Fibroblast of lung (primary cell): Measurements from ENCODE around the gene THAP4.

Experiments
- EZH2 ChIP-seq: IDR thresholded peaks from 2 replicates; pipeline ENCODE4 v1.5.1; 2012; ENCODE audit warnings: low read length, control low read depth, mild to moderate bottlenecking; ENCODE audit errors: missing control alignments
- TF ChIP-seq, protein P1 (sequence below), 2 donors: IDR thresholded peaks in 1 of 2; conservative IDR thresholded peaks in 1 of 2; 1 replicate in 1 of 2; 2 replicates in 1 of 2; pipeline ENCODE4 v1.5.1; 2011 to 2012; ENCODE audit warnings: low read length in 2 of 2, control low read depth in 1 of 2, inconsistent platforms in 1 of 2, low read depth in 1 of 2, mild to moderate bottlenecking in 1 of 2

DNA sequence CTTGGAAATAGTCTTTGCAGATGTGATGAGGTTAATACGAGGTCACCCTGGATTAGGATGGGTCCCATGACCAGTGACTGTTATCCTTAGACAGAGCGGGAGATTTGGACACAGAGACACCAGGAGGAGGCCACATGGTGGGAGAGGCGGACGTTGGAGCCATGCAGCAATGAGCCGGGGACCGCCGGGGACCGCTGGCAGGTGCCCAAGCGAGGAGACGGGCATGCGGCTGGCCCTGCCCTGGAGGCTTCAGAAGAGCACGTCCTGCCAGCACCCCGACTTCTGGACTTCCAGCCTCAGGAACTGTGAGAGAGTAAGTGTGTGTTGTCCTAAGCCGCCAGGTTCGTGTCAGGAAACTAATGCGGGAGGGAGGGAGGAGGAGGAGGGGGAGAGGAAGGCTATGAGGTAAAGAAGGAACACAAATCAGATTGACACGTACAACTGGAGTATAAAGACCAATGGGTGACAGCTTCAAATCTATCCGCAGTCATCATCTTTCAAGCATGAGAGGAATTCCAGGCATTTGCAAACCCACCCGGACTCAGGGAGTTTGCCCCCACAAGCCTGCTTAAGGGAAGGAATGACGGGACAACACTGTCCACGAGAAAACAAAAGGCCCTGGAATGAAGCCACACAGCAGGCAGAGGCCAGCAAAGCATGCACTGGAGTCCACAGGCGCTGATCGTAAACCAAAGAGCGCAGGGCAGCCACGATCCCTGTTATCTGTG, 90.0 kb downstream of the THAP4 start:
- TF ChIP-seq, protein P1, sequence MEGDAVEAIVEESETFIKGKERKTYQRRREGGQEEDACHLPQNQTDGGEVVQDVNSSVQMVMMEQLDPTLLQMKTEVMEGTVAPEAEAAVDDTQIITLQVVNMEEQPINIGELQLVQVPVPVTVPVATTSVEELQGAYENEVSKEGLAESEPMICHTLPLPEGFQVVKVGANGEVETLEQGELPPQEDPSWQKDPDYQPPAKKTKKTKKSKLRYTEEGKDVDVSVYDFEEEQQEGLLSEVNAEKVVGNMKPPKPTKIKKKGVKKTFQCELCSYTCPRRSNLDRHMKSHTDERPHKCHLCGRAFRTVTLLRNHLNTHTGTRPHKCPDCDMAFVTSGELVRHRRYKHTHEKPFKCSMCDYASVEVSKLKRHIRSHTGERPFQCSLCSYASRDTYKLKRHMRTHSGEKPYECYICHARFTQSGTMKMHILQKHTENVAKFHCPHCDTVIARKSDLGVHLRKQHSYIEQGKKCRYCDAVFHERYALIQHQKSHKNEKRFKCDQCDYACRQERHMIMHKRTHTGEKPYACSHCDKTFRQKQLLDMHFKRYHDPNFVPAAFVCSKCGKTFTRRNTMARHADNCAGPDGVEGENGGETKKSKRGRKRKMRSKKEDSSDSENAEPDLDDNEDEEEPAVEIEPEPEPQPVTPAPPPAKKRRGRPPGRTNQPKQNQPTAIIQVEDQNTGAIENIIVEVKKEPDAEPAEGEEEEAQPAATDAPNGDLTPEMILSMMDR (conservative IDR thresholded peaks at IDR 0.05 in 1 of 2, IDR thresholded peaks at IDR 0.05 in 1 of 2; ENCODE audit: low read depth in 1 of 2, low read length in 2 of 2): no peak
- TF ChIP-seq EZH2: no peak
